HG03280 (cell line): ENCODE data around the gene HOXA6.

ENCODE experiments used
- ATAC-seq: cut with Tn5 transposase; IDR thresholded peaks from one replicate; pipeline ENCODE4 v1.9.1; 2021; ENCODE audit warnings: mild to moderate bottlenecking, moderate library complexity; ENCODE audit not compliant: unreplicated experiment

Gene HOXA6

DNA sequence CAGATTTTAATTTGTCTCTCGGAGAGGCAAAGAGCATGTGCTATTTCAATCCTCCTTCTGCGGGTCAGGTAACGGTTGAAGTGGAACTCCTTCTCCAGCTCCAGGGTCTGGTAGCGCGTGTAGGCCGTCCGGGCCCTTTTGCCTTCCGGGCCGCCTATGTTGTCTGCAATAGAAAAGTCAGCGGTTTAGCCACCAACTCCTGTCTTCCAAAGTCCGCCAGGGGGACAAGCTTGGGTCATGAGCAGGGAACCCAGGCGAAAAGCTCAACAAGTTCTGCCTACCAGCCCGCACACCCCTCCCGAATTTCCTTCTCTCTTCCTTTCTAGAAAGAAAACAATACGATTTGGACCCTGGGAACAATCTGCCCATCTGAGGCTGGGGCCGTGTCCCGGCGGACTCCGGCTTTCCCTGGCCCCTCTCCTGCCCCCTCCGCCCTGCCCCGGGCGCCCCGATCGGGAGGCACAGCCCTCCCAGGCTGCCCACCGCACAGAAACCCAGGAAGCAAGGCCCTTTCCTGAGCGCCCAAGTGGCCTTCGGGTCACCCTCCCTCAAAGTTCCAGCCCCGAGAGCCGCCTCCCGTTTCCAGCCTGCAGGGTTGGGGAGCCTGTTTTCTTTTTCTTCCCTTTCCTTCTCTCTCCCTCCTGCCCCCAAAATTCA is 5.5 kb downstream of the HOXA6 start:
- no peak for ATAC-seq

DNA sequence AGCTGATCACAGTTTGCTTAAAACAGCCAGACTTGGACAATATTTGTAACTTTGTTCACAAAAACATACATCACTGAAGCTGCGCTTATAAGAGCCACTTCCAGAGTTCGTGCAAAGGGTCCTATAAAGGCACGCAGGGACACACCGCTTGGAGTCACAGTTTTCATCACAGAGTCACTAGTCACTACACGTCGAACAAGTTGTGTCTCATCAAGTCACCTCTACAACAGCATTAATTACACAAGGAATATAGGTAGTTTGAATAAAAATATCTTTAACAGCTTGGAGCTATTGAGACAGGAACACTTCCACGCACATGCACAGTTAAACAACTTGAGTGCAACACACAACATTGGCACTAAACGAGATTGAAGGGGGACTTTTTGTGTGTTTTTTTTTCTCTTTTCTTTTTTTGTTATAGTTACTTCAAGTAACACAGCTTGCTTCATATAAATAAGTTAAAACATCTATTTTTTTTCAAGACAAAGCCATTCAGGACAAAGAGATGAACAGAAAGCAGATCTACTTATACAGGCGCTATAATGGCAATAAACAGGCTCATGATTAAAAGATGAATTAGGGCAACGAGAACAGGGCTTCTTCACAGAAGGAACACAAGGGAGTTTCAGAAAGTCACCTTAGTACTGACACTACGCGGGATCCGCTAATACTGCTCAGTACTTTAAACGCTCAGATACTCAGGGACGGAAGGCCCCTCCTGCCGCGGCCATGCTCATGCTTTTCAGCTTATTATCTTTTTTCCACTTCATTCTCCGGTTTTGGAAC is 6.2 kb downstream of the HOXA6 start:
- no peak for ATAC-seq

DNA sequence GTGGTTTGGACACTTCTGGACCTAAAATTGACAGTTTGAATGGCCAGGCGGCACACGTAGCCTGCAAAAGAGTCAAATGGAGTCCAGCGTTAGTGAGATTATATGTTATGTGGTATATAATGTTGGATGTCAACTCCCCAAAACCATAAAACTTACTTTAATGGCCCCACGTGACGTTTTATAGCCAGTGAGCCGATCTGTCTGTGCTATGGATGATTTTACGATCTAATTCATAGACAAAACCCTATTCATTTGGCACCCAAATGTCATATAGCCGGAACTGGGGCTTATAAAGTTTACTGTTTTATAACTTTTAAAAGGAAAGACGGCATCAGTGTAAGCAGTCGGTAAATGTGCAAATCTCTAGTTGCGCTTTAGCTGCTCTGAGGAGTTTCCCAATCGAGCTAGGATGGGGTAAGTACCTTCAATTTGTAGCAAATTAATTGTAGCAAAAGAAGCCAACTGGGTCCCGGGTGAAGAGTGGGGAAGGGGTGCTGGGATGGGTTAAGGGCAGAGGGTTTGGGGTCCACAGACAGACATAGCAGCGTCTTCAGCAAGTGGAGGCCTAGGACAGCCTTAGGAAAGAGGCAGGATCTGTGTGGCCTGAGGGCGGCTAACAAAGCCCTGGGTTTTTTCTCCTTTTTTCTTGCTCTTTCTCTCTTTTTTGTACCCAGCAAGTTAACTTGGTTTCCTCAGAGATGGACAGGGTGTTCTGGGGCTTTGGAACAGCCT is 7.3 kb downstream of the HOXA6 start:
- no peak for ATAC-seq

DNA sequence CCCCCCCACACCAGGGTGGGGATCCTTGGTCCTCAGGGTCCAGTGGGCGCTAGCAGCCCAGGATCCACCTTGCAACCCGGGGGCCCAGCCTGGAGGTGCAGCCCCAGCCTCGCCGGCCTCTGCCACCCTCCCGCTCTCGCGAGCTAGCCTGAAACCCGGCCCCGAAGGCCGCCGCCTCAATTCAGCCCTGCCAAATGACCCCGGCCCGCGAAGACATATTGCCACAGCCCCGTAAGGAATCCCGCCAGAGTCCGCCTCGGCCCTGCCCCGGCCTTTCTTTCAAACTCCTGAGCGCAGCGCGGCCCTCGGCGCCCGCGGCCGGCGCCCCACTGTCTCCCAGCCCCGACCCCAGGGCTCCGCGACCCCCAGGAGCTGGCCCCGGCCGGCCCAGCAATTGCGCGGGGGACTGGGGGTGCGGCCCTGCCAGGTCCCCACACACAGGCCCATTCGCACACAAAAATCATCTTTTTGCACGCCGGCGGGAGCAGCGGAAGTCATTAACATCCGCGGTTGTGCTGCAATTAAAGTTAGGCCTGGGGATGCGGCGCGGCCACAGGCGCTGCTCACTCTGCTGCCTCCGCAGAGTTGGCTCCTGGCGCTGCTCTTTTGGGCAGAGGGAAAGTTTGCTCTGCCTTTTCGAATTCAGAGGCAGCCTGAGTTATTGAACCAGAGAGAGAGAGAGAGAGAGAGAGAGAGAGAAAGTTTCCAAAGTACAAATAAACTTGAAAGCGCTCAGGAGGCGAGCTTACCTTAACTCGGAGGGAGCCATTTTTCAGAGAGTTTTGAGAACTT is 8.0 kb downstream of the HOXA6 start:
- no peak for ATAC-seq

DNA sequence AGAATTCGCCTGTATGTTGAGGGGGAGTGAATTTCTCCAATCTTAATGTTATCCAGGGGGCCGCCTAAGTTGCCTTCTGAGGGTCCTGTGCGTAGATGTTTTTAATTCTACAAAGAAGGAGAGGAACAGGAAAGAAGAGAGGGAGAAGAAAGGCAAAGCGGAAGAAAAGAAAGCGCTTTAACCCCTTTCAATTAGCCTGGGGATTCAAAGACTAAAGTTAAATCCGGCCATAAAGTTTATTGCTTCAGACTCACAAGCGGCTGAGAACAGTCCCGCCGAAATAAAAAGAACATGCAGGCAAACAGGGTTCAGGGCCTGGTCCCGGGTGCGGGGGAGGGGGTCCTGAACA is 8.6 kb downstream of the HOXA6 start:
- ATAC-seq = no peak

DNA sequence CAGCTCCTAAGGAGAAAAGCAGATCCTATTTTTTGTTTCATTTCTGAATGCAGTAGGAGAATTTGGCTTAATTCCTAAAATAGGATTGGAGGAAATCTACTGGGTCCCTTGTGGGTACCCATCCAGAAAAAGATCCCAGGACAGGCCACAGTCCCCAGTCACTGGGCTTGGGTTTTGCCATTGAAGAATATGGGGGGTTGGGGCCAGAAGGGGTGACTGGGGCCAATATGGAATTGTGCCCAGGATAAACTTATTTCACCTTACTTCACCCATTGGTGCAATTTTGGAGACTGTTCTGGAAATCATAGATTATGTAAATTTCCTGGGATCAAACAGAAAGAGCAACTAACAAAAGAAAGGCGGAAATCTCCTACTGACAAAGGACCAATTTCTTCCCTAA is 9.1 kb downstream of the HOXA6 start:
- ATAC-seq = no peak

DNA sequence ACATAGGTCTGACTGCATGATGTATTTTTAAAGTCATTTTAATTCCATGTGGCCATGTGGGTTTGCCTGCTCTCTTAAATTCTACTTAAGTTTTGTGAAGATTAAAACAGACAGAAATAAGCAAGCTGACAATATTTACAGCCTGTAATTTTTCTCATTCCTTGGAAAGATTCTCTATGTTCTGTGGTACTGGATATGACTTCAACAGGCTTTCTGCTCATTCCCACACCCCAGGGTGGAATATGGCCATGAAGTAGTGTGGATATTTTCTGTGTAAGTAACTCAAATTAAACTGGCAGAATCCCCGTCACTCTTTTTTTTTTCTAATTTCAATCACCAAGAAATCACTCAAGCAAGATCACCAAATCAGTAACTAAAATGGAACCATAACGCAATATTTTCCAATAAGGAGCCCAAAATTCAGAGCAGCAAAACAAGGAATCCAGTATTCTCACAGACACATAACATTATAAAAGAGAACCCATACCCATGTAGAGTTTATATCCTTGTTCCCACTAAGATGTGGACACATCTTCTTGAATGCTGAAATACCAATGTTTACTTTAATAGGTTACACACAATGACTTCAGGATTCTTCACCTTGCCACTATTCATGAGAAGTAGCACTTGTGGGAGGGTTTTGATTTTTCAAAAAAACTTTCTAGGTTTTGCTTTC is 9.8 kb downstream of the HOXA6 start:
- no peak for ATAC-seq

DNA sequence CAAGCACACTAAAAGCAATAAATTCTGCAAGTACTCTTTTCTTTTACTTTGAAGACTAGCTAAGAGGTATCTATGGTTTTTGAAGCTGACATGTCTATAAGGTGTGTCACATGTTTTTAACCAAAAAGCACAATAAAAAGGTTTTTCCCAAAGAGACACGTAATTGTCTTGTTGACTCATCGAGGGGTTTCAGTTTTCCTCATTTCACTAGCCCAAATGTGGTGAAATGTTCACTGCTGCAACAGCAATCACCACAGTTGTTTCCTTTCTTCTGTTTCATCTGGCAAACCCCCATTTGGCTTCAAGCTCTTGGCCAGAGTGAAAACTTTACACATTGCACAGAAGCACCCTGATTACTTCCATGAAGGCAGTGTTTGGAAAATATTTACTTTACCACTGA is 13.2 kb downstream of the HOXA6 start:
- no peak for ATAC-seq

DNA sequence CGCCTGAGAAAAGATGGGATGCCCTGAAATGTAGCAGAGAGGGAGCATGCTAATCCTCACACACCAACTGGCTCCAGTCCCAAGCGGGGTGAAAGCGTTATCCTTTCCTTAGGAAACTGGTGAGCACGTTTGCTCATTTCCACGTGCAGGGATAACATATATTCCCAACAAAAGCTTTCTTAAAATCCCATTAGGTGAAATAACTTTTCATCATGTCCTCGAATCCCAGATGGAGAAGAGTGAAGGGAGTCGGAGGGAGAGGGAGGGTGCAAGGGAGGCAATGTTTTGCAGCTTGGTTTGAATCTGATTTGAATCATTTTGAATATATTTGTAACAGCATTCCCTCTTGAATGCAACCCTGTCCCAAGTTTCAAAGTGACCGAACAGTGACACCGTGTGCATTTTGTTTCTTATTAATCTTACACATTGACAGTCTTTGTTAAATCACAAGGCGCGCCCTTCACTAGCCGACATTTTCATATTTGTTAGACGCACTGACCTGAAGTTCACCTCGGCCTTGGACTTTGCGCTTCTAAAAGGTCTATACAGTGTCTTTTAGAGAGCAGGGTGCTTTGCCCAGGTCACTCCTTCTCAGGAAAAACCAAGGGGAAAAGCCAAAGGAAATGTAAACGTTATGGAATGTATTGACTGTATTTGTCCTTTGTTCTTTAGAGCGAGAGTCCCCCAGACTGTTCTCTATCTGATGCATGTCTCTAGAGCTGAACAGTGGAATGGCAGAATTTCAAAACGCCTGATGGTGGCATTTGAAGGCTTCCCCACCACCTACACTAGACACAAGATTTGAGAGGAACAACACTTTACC is 14.0 kb downstream of the HOXA6 start:
- no peak for ATAC-seq

DNA sequence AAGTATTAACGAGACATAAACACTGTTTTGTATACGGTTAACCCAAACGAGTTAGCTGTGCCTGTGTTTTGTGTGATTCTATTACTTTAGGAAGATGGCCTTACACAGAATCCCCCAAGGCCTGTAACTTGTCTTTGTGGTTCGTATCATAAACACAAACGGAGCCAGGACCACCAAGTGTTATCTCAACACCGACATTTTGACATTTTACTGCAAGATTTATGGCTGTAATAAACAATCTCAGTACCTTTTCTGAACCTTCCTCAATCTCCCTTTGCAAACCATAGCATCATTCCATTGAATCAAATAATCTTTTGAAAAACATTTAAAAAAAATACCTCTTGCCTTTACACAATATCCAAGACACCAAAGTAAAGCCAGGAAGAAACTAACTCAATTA is 14.6 kb downstream of the HOXA6 start:
- ATAC-seq = no peak

DNA sequence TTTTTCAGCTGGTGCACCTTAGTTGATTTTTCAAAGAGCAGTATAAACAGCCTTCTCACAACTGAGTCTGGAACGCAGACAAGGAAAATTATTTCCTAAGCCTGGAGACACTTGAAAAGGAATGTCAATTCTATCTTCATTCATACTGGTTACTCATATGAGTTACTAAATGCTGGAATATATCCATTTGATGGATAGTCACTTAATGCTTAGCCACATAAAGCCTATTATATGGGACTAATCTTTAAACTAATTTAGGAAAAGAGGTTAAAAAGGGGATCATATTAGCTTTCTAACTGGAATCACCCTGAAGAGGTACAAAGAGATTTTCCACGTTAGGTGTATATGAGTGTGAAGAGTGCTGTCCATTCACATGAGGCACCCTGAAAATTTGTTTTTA is 15.4 kb downstream of the HOXA6 start:
- no peak for ATAC-seq

DNA sequence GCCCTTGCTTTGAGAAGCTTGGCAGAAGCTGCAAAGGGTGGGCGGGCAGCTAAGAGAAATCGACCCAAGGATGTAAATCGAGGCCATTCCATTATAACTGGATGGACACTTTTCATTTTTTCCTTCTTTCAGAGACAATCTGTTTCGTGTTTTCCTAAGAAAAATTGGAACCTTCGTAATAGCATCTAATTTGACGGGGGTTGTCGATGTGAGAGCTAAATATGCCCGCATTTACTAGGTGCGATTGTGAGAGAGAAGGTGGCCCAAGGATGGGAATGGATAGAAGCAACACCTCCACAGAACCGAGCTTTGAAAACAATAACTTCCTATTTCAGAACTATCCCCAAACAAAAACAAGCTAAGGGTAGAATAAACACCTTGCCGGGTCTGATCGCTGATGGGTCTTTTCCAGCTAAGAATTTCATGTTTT is 16.2 kb downstream of the HOXA6 start:
- ATAC-seq = no peak

DNA sequence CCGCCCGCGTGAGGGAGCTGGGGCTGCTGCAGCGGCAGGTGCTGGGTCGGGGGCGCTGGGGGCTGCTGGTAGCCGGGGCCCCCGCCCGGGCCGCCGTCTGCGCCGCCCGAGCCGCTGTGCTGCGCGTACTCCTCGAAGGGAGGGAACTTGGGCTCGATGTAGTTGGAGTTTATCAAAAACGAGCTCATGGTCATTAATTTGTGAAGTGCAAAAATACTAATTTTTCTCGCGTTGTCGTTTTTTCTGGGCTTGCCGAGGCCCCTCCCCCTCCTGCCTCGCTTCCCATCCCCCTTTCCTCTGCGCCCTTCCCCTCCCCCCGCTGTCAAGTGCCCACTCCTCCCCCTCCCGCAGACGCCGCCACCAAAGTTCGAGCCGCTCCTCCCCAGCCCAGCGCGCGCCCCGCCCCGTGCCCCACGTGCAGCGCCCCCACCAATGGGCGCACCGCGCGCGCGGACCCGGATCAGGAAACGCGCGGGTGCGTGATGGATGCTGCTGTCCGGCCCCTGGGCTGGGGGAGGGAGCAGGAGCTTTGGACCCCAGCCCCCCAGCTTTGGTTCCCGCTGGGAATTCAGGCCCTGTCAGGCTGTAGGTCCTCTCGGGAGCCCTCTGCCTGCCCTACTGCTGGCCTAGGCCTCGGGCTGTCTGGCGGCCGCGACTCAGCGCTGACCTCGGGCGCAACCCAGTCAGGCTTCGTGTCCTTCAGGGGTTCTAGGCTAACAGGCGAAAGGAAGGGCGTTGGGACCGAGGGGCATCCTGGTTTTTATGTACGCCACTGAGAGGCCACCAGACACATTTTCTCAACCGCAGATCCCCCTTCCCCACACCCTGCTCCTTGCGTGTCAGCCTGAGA is 16.8 kb downstream of the HOXA6 start, which contains the start of gene HOXA4:
Gene HOXA4, minus strand, starts transcription at position 218 of the 850 bp plus-strand sequence. Its CDS starts 24 bp downstream, at position 194.
- peak; percentile 64 for ATAC-seq

DNA sequence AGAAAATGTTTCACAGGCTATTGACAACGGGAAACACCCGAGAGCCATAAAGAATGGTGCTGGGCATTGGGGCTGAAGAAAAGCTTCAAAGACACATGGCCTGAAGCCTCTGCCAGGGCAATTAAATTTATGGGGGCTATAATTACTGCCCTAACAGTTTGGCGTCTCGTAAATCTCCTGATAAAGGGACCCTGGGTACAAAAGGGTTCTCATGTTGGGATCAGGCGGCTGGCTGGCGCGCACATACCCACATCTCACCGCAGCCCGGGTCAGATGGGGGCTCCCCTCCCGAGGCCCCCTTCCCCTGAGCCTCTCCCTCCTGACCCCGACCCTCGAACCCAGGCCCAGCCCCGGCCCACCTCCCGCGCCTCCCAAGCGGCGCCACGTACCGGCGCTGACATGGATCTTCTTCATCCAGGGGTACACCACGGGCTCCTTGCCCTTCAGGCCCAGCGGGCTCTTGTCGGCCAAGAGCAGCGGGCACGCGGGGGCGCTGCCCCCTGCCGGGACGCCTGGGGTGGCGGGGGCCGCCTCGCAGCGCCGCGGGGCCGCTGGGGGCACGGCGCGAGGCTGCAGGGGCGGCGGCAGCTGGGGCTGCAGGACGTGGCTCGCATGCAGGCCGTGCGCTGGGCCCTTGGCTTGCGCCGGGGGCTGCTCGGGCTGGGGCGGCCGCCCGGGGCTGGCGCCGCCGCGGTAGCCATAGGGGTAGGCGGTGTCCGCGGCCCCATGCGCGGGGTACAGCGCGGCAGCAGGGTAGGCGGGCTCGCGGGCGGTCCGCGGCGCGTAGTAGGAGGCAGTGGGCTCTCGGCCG is 17.6 kb downstream of the HOXA6 start:
- ATAC-seq = no peak

DNA sequence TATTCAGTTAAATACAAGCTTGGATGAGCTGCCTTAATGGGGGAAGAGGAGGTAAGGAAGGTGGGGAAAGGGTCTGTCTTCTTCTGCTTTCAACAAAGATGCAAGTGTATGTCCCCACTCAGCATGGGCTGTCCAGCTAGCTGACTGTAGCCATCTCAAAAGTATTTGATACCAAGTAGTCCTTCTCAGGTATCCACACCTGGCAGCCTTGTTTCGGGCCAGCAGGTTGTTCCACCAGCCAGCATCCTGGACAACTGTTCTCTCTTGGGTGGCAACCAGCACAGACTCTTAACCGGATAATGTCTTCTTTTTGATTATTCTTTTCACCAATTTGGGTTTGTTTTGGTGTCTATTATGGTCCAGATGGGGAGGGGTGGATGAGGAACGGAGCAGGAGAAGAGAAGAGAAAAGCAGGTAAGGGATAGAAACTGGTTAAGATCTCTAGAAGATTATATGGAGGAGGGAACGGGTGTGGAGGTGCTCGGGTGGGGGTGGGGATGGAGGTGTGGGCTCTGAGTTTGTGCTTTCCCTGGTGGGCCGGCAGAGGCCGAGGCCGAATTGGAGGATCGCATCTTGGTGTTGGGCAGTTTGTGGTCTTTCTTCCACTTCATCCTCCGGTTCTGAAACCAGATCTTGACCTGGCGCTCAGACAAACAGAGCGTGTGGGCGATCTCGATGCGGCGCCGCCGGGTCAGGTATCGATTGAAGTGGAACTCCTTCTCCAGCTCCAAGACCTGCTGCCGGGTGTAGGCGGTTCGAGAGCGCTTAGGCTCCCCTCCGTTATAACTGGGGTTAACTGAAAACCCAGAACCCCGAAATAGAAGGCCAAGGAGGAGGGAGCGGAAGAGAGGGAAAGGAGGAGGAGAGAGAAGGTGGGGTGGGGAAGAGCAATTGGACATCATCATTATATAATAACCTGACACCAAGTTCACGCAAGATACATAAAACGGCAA is 18.5 kb downstream of the HOXA6 start:
- no peak for ATAC-seq

DNA sequence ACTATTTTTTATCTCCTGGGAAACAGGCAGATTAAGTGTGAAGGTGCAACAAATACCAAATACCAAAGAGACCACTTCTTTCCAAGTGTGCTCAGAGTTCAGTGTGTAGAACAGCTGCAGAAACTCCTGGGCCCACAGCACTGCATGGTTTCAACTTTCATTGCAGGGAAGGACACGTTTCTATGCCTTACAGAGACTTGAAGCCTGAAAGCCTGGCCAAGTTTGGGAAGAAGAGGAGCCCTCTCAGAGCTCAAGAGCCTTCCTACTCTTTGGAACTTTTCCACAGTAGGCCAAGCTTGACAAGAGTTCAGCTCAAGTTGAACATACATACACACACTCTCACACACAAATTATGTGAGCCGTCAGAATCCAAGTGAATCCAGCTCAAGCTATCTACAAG is 19.5 kb downstream of the HOXA6 start:
- no peak for ATAC-seq
